ENCODE data around the gene CD177.
"Not testable (repeated sequence)": the region's sequence is repeated elsewhere in the genome, so short reads cannot be mapped to it uniquely, and the experiment has no call there.

CD177 gene

DNA sequence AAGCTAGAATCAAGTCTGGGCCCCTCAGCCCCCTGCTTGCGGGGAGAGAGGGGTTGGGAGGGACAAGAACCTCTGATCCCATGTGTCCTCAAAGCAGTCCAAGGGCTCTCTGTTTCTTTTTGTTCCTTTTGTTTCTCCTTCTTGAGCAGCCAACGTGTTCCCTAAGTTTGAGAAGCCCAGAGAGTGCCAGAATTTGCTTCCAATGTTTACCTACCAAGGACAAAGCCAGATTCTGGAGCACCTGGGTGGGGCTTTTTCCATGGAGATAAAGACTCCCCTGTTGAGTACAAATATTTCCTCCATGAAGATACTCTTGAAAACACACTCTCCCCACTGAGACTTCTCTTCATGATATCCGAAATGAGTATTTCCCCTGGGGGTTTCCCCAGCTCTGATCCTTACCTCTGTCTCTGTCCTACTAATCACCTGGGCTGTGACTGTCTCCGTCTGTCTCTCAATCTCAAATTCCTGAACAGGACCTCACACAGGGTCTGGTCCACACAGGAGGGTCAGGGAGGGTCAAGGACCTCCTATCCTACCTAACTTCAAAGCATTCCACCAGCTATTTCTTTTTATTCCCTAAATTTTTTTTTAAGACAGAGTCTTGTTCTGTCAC lies 27.4 kb downstream of the CD177 start:
- DNase-seq (ENCODE audit: low spot score): no peak

DNA sequence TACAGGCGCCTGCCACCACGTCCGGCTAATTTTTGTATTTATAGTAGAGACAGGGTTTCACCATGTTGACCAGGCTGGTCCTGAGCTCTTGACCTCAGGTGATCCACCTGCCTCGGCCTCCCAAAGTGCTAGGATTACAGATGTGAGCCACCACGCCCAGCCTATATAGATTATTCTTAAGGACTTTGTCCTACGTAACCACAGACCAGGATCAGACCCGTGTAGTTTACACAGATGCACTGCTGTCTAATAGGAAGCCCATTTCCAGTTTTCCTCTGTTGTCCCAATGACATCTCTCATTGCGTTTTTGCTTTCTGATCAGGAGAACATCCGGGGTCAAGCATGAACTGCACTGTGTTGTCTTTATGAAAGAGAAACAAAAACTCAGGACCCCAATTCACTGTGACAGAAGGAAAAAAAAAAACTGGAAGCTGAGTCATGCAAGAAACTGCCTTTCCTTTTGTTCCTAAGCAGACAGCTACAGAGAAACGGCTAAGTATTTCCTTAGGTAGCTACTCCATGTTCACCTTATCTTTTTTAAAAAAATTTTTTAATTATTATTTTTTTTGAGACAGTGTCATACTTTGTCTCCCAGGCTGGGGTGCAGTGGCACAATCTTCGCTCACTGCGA lies 29.2 kb downstream of the CD177 start:
- not testable (repeated sequence) for DNase-seq (ENCODE audit: low spot score)

DNA sequence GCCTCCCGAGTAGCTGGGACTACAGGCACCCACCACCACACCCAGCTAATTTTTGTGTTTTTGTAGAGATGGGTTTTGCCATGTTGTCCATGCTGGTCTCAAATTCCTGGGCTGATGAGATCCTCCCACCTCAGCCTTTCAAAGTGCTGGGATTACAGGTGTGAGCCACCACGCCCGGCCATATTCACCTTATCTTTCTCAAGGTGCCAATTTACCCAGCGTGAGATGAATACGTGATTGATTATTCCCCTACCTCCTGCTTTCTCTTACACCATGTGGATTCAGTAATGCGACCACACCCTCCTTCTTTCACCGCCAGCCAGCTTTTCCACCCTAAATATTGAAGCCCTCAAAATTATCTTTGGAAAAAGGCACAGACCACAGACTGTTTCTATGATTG lies 29.8 kb downstream of the CD177 start:
- not testable (repeated sequence) for DNase-seq (ENCODE audit: low spot score)

DNA sequence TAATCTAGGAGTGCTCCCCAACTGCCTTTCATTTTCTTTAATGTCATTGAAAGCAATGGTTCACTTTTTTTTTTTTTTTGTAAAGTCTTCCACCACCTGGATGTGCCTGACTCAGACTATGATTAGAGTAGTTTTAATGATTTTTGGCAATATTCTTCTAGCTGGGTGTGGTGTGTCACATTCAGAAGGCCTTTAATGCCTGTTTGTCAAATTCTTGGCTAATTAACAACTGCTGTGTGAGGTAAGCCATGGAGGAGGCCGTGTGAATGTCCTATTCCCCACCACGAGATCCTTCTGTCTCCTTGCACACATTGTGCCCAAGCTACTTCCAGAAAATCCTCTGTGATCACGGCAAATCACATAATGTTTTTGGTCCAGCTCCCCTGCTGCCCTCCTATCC lies 30.3 kb downstream of the CD177 start:
- DNase-seq (ENCODE audit: low spot score): not testable (repeated sequence)

DNA sequence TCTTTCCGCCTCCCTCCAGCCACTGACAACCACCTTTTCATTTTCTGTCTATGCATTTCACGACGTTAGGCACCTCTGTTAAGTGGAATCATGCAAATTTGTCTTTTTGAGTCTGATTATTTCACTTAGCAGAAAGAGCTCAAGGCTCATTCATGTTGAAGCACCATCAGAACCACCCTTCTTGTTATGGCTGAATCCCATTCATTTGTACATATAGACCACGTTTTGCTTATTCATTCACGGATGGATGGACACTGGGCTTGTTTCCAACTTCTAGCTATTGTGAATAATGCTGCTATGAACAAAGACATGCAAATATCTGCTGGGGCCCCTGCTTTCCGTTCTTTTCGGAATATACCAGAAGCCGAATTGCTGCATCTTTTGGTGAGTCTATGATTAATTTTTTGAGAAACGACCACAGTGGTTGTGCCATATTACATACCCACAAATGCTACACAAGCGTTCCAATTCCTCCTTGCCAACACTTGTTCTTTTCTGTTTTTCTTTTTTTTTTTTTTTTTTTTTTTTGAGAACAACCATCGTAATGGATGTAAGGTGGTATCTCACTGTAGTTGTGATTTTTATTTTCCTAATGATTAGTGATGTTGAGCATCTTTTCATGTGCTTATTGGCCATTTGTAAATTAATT lies 37.5 kb downstream of the CD177 start:
- DNase-seq (ENCODE audit: low spot score): not testable (repeated sequence)

DNA sequence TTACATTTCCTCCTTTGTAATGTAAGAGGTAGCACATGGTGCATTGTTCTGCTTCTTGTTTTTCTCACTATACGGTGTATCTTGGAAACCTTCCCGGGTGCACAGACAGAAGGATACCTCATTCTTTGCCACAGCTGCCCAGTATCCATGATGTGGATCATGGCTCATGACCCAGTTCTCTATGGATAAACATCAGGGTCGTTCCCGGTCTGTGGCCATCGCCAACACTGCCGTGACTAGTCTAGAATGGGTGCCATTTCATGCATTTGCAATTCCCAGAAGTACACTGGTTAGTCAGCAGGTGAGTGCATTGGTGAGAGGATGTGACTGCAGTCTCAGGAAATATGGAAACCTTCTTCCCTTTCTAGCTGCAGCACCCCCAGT lies 38.1 kb downstream of the CD177 start:
- not testable (repeated sequence) for DNase-seq (ENCODE audit: low spot score)

DNA sequence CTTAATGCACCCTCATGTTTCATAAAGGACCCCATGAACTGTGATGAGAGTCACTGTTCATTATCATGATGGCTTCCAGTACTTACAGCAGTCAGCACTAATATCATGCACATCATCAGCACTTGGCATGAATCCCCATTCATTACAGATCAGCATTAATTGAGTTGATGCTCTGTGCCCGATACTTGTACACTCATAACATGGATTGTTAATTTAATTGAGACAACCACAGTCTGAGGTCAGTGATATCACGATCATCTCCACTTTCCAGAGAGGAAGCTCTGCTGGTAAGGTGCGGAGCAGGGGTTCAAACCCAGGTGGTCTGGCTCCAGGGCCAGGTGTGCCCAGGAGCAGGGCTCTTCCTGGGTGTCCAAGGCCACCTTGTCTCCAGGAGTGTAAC lies 40.0 kb downstream of the CD177 start:
- not testable (repeated sequence) for DNase-seq (ENCODE audit: low spot score)

DNA sequence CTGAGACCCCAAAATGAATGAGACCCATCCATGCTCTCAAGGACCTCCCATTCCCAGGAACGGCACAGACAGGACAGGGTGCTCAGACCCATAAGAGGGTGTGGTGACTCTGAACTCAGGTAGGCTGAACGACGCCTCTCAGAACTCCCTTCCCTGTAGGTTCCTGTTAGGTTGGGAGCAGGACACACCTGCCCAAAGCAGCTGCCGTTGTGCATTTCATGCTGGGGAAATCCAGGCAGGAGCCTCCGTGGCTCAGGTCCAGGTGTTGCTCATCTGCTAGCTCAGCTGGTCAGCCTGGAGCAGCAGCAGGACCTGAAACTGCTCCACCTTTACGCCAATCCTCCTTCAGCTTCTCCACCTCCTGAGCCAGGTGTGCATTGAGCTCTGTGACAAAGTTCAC lies 42.1 kb downstream of the CD177 start:
- no peak for DNase-seq (ENCODE audit: low spot score)

DNA sequence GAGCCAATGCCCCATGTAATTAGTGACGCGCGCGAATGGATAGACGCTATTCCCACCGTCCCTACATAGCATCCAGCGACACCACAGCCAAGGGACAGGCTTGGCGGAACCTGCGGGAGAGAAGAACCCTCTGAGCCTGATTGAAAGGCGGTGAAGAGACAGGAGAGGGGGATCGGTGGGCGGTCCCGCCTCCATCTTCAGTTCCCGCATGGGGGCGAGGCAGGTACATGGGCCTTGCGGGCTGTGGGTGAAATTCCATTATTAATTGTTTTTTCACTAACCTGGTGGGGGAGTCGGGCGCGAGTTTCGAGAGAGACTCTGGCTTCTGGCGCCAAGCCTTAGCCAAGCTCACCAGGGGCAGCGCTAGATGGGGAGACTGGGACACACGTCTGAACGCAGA lies 52.8 kb downstream of the CD177 start:
- DNase-seq (ENCODE audit: low spot score): no peak

DNA sequence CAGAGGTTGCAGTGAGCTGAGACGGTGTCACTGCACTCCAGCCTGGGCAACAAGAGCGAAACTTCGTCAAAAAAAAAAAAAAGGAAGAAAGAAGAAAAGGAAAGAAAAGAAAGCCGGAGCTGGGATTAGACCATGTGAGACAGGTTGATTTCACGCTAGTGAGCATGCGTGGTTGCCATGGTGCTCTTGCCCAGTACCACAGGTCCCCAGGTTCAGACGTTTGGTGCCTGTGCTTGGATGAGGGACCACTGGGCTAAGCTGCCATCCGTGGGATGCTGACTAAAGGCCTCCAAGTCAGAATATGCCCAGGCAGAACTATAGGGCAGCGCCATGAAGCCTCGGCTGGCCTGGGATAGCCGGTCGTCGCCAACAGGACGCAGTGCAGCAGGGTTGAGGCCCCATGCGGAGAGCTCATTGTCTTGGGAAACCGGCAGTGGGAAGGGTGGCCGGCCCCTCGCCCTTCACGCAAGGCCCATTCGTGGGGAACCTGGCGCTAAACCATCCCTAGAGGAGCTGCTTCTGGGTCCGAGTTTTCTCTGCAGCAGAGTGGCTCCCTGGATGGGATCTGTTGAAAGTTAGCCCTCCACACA lies 54.0 kb downstream of the CD177 start:
- no peak for DNase-seq (ENCODE audit: low spot score)

DNA sequence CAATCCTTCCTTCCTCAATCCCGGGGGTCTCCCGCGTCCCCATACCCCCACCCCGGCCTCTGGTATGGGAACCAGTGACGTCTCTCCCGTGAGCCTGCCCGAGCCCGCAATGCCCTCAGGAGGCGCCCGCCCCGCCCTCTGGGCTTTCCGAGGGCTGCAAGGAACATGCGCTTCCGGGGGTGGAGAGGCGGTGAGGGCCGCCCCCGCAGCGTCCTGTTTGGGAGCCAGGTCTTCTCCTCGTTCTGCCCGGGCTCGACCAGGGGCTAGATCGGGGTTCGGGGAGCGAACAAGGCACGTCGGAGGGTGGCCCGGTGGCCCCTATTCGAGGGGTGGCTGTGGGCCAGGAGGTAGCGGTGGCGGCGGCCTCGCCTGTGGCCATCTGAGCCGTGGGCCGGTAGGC lies 54.6 kb downstream of the CD177 start:
- no peak for DNase-seq (ENCODE audit: low spot score)

DNA sequence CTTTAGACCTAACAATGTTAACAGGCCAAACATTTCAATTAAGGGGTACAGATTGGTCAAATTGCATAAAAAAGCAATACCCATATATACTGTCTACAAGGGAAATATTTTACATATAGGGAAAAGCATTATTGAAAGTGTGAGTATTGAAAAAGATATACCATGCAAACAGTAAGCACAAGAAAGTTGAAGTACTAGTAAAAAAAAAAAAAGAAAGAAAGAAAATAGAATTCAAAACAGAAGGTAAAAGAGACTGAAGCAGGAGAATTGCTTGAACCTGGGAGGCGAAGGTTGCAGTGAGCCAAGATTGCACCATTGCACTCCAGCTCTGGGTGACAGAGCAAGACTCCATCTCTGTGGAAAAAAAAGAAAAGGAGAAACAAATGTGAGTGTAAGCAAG lies 55.9 kb downstream of the CD177 start:
- no peak for DNase-seq (ENCODE audit: low spot score)

DNA sequence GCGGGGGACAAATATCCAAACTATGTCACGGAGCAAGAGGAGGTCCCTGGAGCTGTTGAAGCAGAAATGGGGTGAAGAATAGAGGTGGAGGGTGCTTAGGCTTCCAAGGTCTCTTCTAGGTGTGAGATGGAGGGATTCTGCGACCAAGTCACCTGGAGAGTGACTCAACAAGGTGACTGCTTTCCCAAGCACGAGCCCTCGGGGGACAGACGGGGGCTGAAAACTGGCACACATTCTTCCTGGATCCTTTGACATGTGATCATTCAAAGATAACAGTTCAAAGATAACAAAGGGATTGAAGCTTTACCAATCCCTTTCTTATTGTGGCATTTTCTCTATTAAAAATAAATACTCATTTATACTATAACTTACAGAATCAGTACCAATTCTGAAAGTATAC lies 59.0 kb downstream of the CD177 start:
- DNase-seq (ENCODE audit: low spot score): no peak

Data from kidney capillary endothelial cell (primary cell).